Breast epithelium (tissue), 3 donors: Measurements from ENCODE around the gene CFAP43.

Source experiments
- CTCF ChIP-seq, 3 donors: fragments of 450-650 bp; IDR thresholded peaks; one replicate each; pipeline ENCODE4 v1.5.1; 2016 to 2017; ENCODE audit warnings: antibody characterized with exemption in 3 of 3, mild to moderate bottlenecking in 3 of 3, moderate library complexity in 3 of 3
- POLR2A ChIP-seq: fragments of 450-650 bp; IDR thresholded peaks from one replicate; pipeline ENCODE4 v1.6.1; 2016; ENCODE audit warnings: antibody characterized with exemption, mild to moderate bottlenecking, moderate library complexity
- POLR2AphosphoS5 ChIP-seq, 3 donors: sonication (generic); formaldehyde crosslinking; IDR thresholded peaks; one replicate each; pipeline ENCODE4 v1.6.1; 2017; ENCODE audit warnings: antibody characterized with exemption in 3 of 3

GRCh38 chr10:104273899-104274575, 41.9 kb upstream of the CFAP43 start:
- no peak for TF ChIP-seq CTCF (IDR thresholded peaks at IDR 0.05)
- TF ChIP-seq POLR2A: no peak
- TF ChIP-seq POLR2AphosphoS5 (IDR thresholded peaks at IDR 0.05): no peak
